HEK293T (cell line): ENCODE measurements around the gene RNF180.

Experiments used
- ELF4 ChIP-seq: fragments of 450-650 bp; IDR thresholded peaks from 2 replicates; pipeline ENCODE4 v1.6.1; 2017; ENCODE audit warnings: antibody characterized with exemption
- FOXA1 ChIP-seq: fragments of 450-650 bp; IDR thresholded peaks from 2 replicates; pipeline ENCODE4 v1.6.1; 2016; ENCODE audit warnings: mild to moderate bottlenecking
- FOXK2 ChIP-seq: fragments of 450-650 bp; IDR thresholded peaks from 2 replicates; pipeline ENCODE4 v1.6.1; 2016; ENCODE audit warnings: mild to moderate bottlenecking
- HDGF ChIP-seq: fragments of 450-650 bp; IDR thresholded peaks from 2 replicates; pipeline ENCODE4 v1.6.1; 2017; ENCODE audit warnings: antibody characterized with exemption, borderline replicate concordance
- L3MBTL2 ChIP-seq: fragments of 450-650 bp; conservative IDR thresholded peaks from 2 replicates; pipeline ENCODE4 v1.6.1; 2016; ENCODE audit warnings: mild to moderate bottlenecking
- NFRKB ChIP-seq: fragments of 450-650 bp; IDR thresholded peaks from 2 replicates; pipeline ENCODE4 v1.6.1; 2016; ENCODE audit warnings: mild to moderate bottlenecking, moderate library complexity
- SP1 ChIP-seq: fragments of 450-650 bp; IDR thresholded peaks from 2 replicates; pipeline ENCODE4 v1.6.1; 2017
- SUZ12 ChIP-seq: fragments of 450-650 bp; IDR thresholded peaks from 2 replicates; pipeline ENCODE4 v1.6.1; 2016; ENCODE audit warnings: mild to moderate bottlenecking
- TARDBP ChIP-seq: fragments of 450-650 bp; IDR thresholded peaks from 2 replicates; pipeline ENCODE4 v1.6.1; 2016

- TF ChIP-seq NFRKB, result no peak
- TF ChIP-seq SUZ12, result no peak
- TF ChIP-seq L3MBTL2, result no peak
- no peak for TF ChIP-seq SP1
- TF ChIP-seq HDGF, result no peak
- TF ChIP-seq FOXA1, result no peak
- TF ChIP-seq ELF4, result no peak
- no peak for TF ChIP-seq FOXK2
- no peak for TF ChIP-seq TARDBP
Measured at GRCh38 chr5:64165500-64166200, at the start of gene RNF180.
